Measurements from ENCODE around the gene ABCC12.

GRCh38 chr16:48176635-48177408, 21.0 kb upstream of the ABCC12 start:
- TF ChIP-seq EZH2 (IDR thresholded peaks at IDR 0.05) (no peak), POLR2AphosphoS5 (IDR thresholded peaks at IDR 0.05; ENCODE audit: borderline replicate concordance, low read depth, low read length) (no peak)
